MM.1S (cell line): ENCODE measurements around the gene TMX4.

Experiments
- CTCF ChIP-seq: fragments of 300-600 bp; sonication (generic); IDR thresholded peaks from 2 replicates; pipeline ENCODE4 v1.5.1; 2016; ENCODE audit warnings: antibody characterized with exemption, low read length, mixed read lengths
- EZH2 ChIP-seq: fragments of 300-600 bp; sonication (generic); optimal IDR thresholded peaks from 2 replicates; pipeline ENCODE3; 2017; ENCODE audit warnings: low read depth, mild to moderate bottlenecking, antibody characterized with exemption, low read length, mixed read lengths

- no peak for TF ChIP-seq CTCF
- TF ChIP-seq EZH2, result no peak
These were observed 47.9 kb downstream of the TMX4 start for GRCh38 chr20:7971536-7972280.
